ENCODE measurements around the gene LRRC38. TPM values are rescaled to one million over a fixed set of nuclear protein-coding genes. Genes with fewer than 3 reads are reported as not detected.

LRRC38 gene
- total RNA-seq, 1 experiment from 2014 or later = not detected

GRCh38 chr1:13456904-13457532 is 56.8 kb downstream of the LRRC38 start:
- no peak overlapping the region for H3K4me2 ChIP-seq (ENCODE audit: low read length)
- no peak overlapping the region for H2AFZ ChIP-seq (ENCODE audit: low read depth, low read length, poor library complexity, severe bottlenecking)
- H3K27ac ChIP-seq (ENCODE audit: low read depth, low read length) = no peak overlapping the region
- CTCF ChIA-PET = no interaction called here
- H4K20me1 ChIP-seq (ENCODE audit: insufficient read depth) = no peaks in the 10 kb centered on the region; the same call in 1 of the 2 replicates
- no TSS peak for BruUV-seq (replicated peaks)
- POLR2A ChIA-PET = no interaction called here
- no peaks in the 10 kb centered on the region for H3K9me3 ChIP-seq (ENCODE audit: control insufficient read depth in 1 of 2, insufficient read depth in 1 of 2, low read depth in 1 of 2, low read length in 2 of 2)
- no peaks in the 10 kb centered on the region for H3K79me2 ChIP-seq (ENCODE audit: insufficient read depth, low read length)
- H3K4me1 ChIP-seq (ENCODE audit: control insufficient read depth in 1 of 2, insufficient read depth in 2 of 2, low read length in 2 of 2) = no peaks in the 10 kb centered on the region
- no peaks in the 10 kb centered on the region for H3K36me3 ChIP-seq (ENCODE audit: control insufficient read depth in 1 of 2, insufficient read depth in 2 of 2, low read length in 2 of 2)
- H3K9me2 ChIP-seq (ENCODE audit: insufficient read depth) = no peaks in the 10 kb centered on the region
- H3K9ac ChIP-seq (ENCODE audit: low read length) = no peak overlapping the region
- intact Hi-C loops (cut with micrococcal nuclease) = loop anchor here (10.0 kb wide), 1 partner anchor 62 kb away; no protein-coding TSS in a partner anchor
- H3K27me3 ChIP-seq (ENCODE audit: insufficient read depth, low read length) = peaks cover 11% of the 10 kb centered on the region
- RAD21 ChIA-PET (ENCODE audit: low non-redundant PET in 1 of 2, low total read pairs in 2 of 2, uncharacterized antibody in 2 of 2, unreplicated experiment in 2 of 2) = no interaction called here
- no peak for TF ChIP-seq SRF (IDR thresholded peaks at IDR 0.05; ENCODE audit: low read depth)
- no peak for TF ChIP-seq TCF7L2 (IDR thresholded peaks at IDR 0.05; ENCODE audit: borderline replicate concordance, extremely low read depth, insufficient read depth, insufficient read length)
- TF ChIP-seq MAX (IDR thresholded peaks at IDR 0.05) = no peak
- TF ChIP-seq EZH2phosphoT487 (IDR thresholded peaks at IDR 0.05; ENCODE audit: borderline replicate concordance) = no peak
- no peak for TF ChIP-seq REST (IDR thresholded peaks at IDR 0.05; ENCODE audit: low read depth)
- no peak for TF ChIP-seq EGR1 (IDR thresholded peaks at IDR 0.05; ENCODE audit: low read depth)
- TF ChIP-seq ATF3 (IDR thresholded peaks at IDR 0.05) = no peak
- TF ChIP-seq CEBPB (IDR thresholded peaks at IDR 0.05; ENCODE audit: low read depth) = no peak
- no peak for TF ChIP-seq CBX3 (IDR thresholded peaks at IDR 0.05; ENCODE audit: low read depth)
- TF ChIP-seq RAD21 (IDR thresholded peaks at IDR 0.05; ENCODE audit: low read depth) = no peak
- TF ChIP-seq FOSL1 (IDR thresholded peaks at IDR 0.05; ENCODE audit: low read depth) = no peak
- no peak for TF ChIP-seq SIN3A (IDR thresholded peaks at IDR 0.05; ENCODE audit: low read depth)
- no peak for TF ChIP-seq YY1 (IDR thresholded peaks at IDR 0.05; ENCODE audit: extremely low read depth, insufficient replicate concordance, low read depth, low read length)
- no peak for TF ChIP-seq POLR2AphosphoS5 (IDR thresholded peaks at IDR 0.05; ENCODE audit: low read depth, low read length)
- TF ChIP-seq CTCF (IDR thresholded peaks at IDR 0.05 in 2 of 3, conservative IDR thresholded peaks at IDR 0.05 in 1 of 3; ENCODE audit: borderline replicate concordance in 1 of 3, insufficient read depth in 1 of 3, low read depth in 2 of 3, low read length in 2 of 3) = no peak
- no peak for TF ChIP-seq ELF1 (IDR thresholded peaks at IDR 0.05; ENCODE audit: borderline replicate concordance, low read depth)
- no peak overlapping the region for H3K4me3 ChIP-seq (replicated peaks in 1 of 2; ENCODE audit: low read depth in 1 of 2, low read length in 2 of 2)
- DNase-seq (ENCODE audit: low read depth, low spot score) = no peak
- no peak for ATAC-seq
